Activated gamma-delta T cell treated with anti-CD3 and anti-CD28 coated beads, Interleukin-2, amount 50 U/mL, for 16 hours (primary cell): ENCODE measurements around the gene TAF3.

Experiments used
- DNase-seq: peaks from one replicate; pipeline ENCODE4 v3.0.0-alpha.2; 2020; ENCODE audit warnings: low read depth

Gene TAF3

GRCh38 chr10:8059191-8059936 lies 241.1 kb downstream of the TAF3 start:
- no peak for DNase-seq

- no peak for DNase-seq
Measured at GRCh38 chr10:8060010-8060703, 241.9 kb downstream of the TAF3 start.

GRCh38 chr10:8060704-8061121 lies 242.4 kb downstream of the TAF3 start:
- no peak for DNase-seq

DNA sequence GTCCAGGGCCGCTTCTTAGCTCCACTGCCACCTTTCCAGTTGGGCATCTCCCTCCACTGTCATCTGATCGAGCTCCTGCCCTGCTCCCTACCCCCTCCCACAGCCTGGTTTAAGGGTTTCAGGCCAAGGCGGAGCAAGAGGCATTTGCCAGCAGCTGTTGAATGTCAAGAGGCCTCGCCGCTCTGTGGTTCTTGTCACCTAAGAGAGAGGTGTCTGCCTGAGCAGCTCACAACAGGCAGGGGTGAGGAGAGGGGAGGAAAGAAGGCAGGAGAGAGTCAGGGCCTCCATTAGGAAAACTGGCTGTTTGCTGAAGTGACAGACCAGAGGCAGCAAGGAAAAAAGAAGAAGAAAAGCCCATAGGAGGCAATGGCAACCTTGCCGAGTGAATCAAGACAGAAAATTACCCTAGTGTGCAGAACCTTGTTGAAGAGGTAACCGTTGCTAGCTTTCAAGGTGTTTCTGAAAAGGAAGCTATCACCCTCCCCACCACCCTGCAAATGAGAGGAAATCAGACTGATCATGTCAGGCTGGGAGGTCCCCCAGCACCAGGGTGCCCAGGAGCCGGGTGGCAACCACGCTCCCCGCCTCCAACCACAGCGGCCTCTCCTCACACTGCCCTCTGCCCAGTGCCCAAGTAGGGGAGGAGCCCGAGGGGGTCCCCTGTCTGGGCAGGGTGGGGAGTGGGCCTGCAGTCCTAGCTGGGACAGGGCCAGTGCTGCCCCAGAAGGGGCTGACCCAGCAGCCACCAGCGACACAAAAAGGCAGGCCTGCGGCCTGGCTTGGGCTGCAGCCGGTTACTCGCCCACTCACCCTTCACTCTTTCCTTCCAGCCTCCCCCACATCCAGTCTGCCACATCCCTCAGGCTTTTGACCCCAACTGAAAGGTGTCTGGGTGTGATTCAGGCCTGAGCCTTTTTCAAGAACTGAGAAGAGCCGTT lies 243.2 kb downstream of the TAF3 start:
- peak; percentile 49 for DNase-seq

- DNase-seq = no peak
Measured at GRCh38 chr10:8063128-8063908, 245.0 kb downstream of the TAF3 start.

DNA sequence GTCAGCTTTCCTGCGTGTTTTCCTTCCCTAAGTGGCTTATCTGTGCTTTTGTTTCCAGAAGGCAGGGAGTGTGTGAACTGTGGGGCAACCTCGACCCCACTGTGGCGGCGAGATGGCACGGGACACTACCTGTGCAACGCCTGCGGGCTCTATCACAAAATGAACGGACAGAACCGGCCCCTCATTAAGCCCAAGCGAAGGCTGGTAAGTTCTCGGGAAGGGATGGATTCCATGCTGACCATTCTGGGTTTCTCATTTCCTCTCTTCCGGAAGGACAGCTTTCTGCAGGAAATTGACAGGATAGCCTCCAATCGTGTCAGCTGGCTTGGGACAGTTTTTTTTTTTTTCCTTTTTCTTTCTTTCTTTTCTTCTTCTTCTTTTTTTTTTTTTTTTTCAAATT lies 245.6 kb downstream of the TAF3 start:
- DNase-seq = no peak

DNA sequence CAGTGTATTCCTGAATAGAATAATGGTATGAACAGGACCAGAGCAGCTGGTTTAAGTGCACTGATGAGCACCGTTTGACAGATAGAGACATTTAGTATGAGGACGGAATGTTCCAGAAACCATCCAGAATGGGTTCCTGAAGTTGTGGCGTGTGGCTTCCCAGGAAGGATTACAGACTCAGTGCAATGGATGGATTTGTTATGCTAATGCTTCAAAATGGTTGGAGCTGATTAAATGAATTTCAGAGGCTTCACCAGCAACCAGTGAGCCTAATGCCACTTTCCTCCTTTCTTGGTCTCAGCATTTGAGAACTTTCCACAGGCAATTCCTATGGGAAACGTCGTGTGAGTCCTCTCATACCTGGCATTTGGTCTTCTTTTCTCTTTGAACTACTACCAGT lies 246.1 kb downstream of the TAF3 start:
- no peak for DNase-seq

DNA sequence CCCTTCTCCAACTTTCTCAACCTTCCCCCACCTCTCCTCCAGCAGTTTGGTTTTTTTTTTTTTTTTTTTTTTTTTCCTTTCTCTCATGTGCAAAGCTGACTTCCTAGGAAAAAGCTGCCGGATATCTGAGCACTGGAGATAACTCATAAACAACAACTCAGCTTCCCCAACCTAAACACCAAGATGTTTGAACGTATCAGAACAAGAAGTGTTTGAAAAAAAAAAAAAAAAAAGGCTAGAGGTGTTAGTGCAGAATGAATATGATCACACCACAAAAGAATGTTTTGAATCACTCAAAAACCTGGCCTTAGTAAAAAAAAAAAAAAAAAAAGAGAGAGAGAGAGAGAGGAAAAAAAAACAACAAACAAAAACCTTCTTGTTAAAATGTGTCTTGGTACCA lies 247.3 kb downstream of the TAF3 start:
- DNase-seq = no peak

- DNase-seq = no peak
Measured at GRCh38 chr10:8066124-8066523, 247.8 kb downstream of the TAF3 start.
